Fibroblast of lung (primary cell): ENCODE results near the gene C3orf20.

Experiments
- EZH2 ChIP-seq: IDR thresholded peaks from 2 replicates; pipeline ENCODE4 v1.5.1; 2012; ENCODE audit warnings: low read length, control low read depth, mild to moderate bottlenecking; ENCODE audit errors: missing control alignments
- TF ChIP-seq, protein P1 (sequence below), 2 donors: IDR thresholded peaks in 1 of 2; conservative IDR thresholded peaks in 1 of 2; 1 replicate in 1 of 2; 2 replicates in 1 of 2; pipeline ENCODE4 v1.5.1; 2011 to 2012; ENCODE audit warnings: low read length in 2 of 2, control low read depth in 1 of 2, inconsistent platforms in 1 of 2, low read depth in 1 of 2, mild to moderate bottlenecking in 1 of 2

DNA sequence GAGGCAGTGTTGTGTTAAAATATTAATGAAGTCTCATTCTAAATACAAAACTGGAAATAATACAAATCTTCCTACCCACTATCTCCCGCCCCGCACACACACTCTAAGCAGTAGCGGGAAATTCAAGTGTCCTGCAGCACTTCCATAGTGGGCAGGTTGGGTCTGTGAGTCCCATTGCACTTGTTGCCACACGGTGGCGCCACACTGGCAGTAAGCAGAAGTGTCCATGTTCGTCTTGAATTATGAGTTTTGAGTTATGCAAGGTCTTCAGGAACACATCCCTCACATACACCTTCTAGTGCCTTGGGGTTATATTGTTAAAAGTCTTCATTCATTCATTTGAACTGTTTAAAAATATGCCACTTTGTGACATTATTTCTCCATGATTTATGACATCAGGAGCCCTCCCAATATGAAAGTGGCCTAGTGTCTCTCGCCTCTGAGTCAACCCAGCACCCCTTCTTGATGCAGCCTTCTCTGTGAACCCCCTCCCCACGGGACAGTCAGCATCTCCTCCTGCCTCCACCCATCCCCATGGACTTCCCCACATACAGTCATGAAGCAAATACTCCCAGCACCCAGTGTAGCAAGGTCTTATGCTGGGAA, 41.0 kb upstream of the C3orf20 start:
- TF ChIP-seq, protein P1, sequence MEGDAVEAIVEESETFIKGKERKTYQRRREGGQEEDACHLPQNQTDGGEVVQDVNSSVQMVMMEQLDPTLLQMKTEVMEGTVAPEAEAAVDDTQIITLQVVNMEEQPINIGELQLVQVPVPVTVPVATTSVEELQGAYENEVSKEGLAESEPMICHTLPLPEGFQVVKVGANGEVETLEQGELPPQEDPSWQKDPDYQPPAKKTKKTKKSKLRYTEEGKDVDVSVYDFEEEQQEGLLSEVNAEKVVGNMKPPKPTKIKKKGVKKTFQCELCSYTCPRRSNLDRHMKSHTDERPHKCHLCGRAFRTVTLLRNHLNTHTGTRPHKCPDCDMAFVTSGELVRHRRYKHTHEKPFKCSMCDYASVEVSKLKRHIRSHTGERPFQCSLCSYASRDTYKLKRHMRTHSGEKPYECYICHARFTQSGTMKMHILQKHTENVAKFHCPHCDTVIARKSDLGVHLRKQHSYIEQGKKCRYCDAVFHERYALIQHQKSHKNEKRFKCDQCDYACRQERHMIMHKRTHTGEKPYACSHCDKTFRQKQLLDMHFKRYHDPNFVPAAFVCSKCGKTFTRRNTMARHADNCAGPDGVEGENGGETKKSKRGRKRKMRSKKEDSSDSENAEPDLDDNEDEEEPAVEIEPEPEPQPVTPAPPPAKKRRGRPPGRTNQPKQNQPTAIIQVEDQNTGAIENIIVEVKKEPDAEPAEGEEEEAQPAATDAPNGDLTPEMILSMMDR (conservative IDR thresholded peaks at IDR 0.05 in 1 of 2, IDR thresholded peaks at IDR 0.05 in 1 of 2; ENCODE audit: low read depth in 1 of 2, low read length in 2 of 2), result peak; percentile 60 to 84
- no peak for TF ChIP-seq EZH2
